HepG2 (cell line): Measurements from ENCODE around the gene B3GALT6. TPM values are rescaled to one million over a fixed set of nuclear protein-coding genes. Genes with fewer than 3 reads are reported as not detected.
A peak's percentile ranks its signal among the peaks of the same experiment; 100 is the strongest.

Experiments
- HMG20A ChIP-seq: IDR thresholded peaks from 2 replicates; pipeline ENCODE4 v1.6.1; 2016; ENCODE audit warnings: borderline replicate concordance
- NR2C2 ChIP-seq: sonication (generic); formaldehyde crosslinking; IDR thresholded peaks from 2 replicates; pipeline ENCODE4 v1.4.0; 2020; ENCODE audit warnings: missing genetic modification reagents, mild to moderate bottlenecking, moderate library complexity, borderline replicate concordance
- PHF20 ChIP-seq: sonication (generic); formaldehyde crosslinking; IDR thresholded peaks from 2 replicates; pipeline ENCODE4 v1.5.0; 2020; ENCODE audit warnings: mild to moderate bottlenecking, missing genetic modification reagents
- POLR2AphosphoS5 ChIP-seq: IDR thresholded peaks from 2 replicates; pipeline ENCODE4 v1.6.1; 2012; ENCODE audit warnings: low read depth, low read length
- SP5 ChIP-seq: IDR thresholded peaks from 2 replicates; pipeline ENCODE4 v1.6.1; 2016; ENCODE audit warnings: low read depth, borderline replicate concordance
- SPEN ChIP-seq: sonication (generic); formaldehyde crosslinking; IDR thresholded peaks from 2 replicates; pipeline ENCODE4 v1.5.1; 2020; ENCODE audit warnings: low read depth, mild to moderate bottlenecking, missing genetic modification reagents
- TEAD2 ChIP-seq: sonication (generic); formaldehyde crosslinking; IDR thresholded peaks from 2 replicates; pipeline ENCODE4 v1.9.0; 2021; ENCODE audit warnings: missing genetic modification reagents
- ZBTB7B ChIP-seq: sonication (generic); formaldehyde crosslinking; IDR thresholded peaks from 2 replicates; pipeline ENCODE4 v1.4.0; 2020; ENCODE audit warnings: missing genetic modification reagents
- ZFP62 ChIP-seq: sonication (generic); formaldehyde crosslinking; IDR thresholded peaks from 2 replicates; pipeline ENCODE4 v1.4.0; 2020; ENCODE audit warnings: missing genetic modification reagents
- ZFY ChIP-seq: sonication (generic); formaldehyde crosslinking; IDR thresholded peaks from 2 replicates; pipeline ENCODE4 v1.4.0; 2020; ENCODE audit warnings: missing genetic modification reagents
- ZNF232 ChIP-seq: sonication (generic); formaldehyde crosslinking; IDR thresholded peaks from 2 replicates; pipeline ENCODE4 v1.4.0; 2020; ENCODE audit warnings: missing genetic modification reagents, borderline replicate concordance
- ZNF382 ChIP-seq: sonication (generic); formaldehyde crosslinking; IDR thresholded peaks from 2 replicates; pipeline ENCODE4 v1.5.0; 2020; ENCODE audit warnings: missing genetic modification reagents, mild to moderate bottlenecking, borderline replicate concordance
- ZNF546 ChIP-seq: sonication (generic); formaldehyde crosslinking; conservative IDR thresholded peaks from 2 replicates; pipeline ENCODE4 v1.8.1; 2023; ENCODE audit warnings: mild to moderate bottlenecking, missing genetic modification reagents
- ZNF768 ChIP-seq: sonication (generic); formaldehyde crosslinking; IDR thresholded peaks from 2 replicates; pipeline ENCODE4 v1.4.0; 2020; ENCODE audit warnings: missing genetic modification reagents
- ZNF878 ChIP-seq: sonication (generic); formaldehyde crosslinking; IDR thresholded peaks from 2 replicates; pipeline ENCODE4 v1.8.1; 2023; ENCODE audit warnings: mild to moderate bottlenecking, missing genetic modification reagents, moderate library complexity
- ZSCAN30 ChIP-seq: sonication (generic); formaldehyde crosslinking; IDR thresholded peaks from 2 replicates; pipeline ENCODE4 v1.5.0; 2020; ENCODE audit warnings: mild to moderate bottlenecking, missing genetic modification reagents
- polyA plus RNA-seq, 8 experiments: library from polyadenylated mRNA; depleted of rRNA in 3 of 8; stranded (reverse) in 7 of 8; unstranded in 1 of 8; fragments of >200 nt; fragmentation: Illumina TruSeq in 4 of 8; extraction: Trizol in 4 of 8; gene quantifications; 2 replicates each; pipeline versions ENCODE4 v1.2.1 to v1.2.3, GENCODE V29; 2011 to 2016; ENCODE audit warnings: low read depth in 4 of 8, missing spikeins in 1 of 8, mixed read lengths in 1 of 8; ENCODE audit not compliant: insufficient read depth in 1 of 8
- total RNA-seq, 5 experiments: library from RNA; depleted of rRNA; stranded (reverse); fragments of >200 nt; fragmentation: Illumina TruSeq; extraction: Trizol; gene quantifications; 2 replicates each; pipeline ENCODE4 v1.2.3, GENCODE V29; 2016; ENCODE audit warnings: low read depth in 1 of 5
- TF ChIP-seq, protein P1 (sequence below): IDR thresholded peaks from 2 replicates; pipeline ENCODE4 v1.6.1; 2012; ENCODE audit warnings: low read depth, low read length, improper control_type of control experiment
- TF ChIP-seq, protein P2 (sequence below): sonication (generic); formaldehyde crosslinking; IDR thresholded peaks from 2 replicates; pipeline ENCODE4 v1.5.0; 2020; ENCODE audit warnings: mild to moderate bottlenecking, missing genetic modification reagents, borderline replicate concordance
- TF ChIP-seq, protein P3 (sequence below): sonication (generic); formaldehyde crosslinking; IDR thresholded peaks from 2 replicates; pipeline ENCODE4 v1.4.0; 2020; ENCODE audit warnings: low read depth, mild to moderate bottlenecking, missing genetic modification reagents

B3GALT6 gene
- total and polyA plus RNA-seq, 2 of the 13 experiments (the other 11 are each of a cell fraction or from before 2014, with no cell fraction given): 3.9 to 14.2 TPM

DNA sequence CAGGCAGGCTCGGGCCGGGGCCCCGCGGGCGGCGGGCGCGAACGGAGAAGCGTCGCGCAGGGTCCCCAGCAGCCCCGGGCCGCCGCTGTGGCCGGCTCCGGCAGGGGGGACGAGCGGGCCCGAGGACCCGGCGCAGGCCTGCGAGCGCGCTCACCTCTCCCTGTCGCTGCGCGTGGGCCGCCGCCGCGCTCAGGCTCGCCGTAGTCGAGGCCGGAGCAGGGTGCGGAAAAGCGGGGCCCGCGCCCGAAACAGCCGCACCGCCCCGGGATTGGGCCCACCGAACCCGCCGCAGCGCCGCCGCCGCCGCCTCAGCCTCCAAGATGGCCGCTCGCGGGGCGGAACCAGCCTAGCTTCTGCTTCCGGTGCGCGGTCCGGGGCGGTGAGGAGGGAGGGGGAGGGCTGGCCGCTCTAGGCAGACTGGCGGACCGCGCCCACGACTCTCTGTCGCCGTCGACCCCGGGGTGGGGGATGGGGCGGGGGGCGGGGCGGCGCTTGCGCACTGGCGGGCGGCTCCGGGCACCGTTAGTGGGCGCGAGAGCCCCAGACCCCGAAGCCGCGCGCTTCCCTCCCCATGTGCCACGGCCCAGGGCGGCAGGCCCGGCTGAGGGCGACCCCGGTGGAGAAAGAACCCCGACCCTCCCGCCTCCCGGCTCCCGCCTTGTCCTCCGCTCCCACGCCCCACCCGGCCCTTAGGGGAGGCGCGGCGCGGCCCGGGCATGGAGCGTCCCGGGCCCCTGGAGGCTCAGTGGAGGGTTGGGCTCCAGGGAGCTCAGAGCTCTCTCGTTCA, 41.7 kb downstream of the B3GALT6 start, which contains the start of gene UBE2J2 (continued):
- TF ChIP-seq, protein P1, sequence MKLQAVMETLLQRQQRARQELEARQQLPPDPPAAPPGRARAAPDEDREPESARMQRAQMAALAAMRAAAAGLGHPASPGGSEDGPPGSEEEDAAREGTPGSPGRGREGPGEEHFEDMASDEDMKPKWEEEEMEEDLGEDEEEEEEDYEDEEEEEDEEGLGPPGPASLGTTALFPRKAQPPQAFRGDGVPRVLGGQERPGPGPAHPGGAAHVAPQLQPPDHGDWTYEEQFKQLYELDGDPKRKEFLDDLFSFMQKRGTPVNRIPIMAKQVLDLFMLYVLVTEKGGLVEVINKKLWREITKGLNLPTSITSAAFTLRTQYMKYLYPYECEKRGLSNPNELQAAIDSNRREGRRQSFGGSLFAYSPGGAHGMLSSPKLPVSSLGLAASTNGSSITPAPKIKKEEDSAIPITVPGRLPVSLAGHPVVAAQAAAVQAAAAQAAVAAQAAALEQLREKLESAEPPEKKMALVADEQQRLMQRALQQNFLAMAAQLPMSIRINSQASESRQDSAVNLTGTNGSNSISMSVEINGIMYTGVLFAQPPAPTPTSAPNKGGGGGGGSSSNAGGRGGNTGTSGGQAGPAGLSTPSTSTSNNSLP: no peak
- TF ChIP-seq ZFP62 (CRISPR knock-in tag) (no peak), ZNF546 (CRISPR knock-in tag) (0 out of 2 replicates have a peak, but pooled peaks have one; percentile 56), SP5 (CRISPR knock-in tag) (peak; percentile 52), TEAD2 (no peak), ZNF232 (CRISPR knock-in tag) (no peak), ZNF768 (CRISPR knock-in tag) (no peak), NR2C2 (peak; percentile 98), ZNF382 (no peak), SPEN (CRISPR knock-in tag) (peak; percentile 85), ZNF878 (CRISPR knock-in tag) (peak; percentile 44; the same call in 1 of the 2 replicates), PHF20 (CRISPR knock-in tag) (peak; percentile 83; the same call in 1 of the 2 replicates), ZBTB7B (CRISPR knock-in tag) (peak; percentile 68), HMG20A (CRISPR knock-in tag) (no peak), POLR2AphosphoS5 (peak; percentile 78), ZFY (CRISPR knock-in tag) (peak; percentile 94), ZSCAN30 (CRISPR knock-in tag) (no peak)
- TF ChIP-seq, protein P2, sequence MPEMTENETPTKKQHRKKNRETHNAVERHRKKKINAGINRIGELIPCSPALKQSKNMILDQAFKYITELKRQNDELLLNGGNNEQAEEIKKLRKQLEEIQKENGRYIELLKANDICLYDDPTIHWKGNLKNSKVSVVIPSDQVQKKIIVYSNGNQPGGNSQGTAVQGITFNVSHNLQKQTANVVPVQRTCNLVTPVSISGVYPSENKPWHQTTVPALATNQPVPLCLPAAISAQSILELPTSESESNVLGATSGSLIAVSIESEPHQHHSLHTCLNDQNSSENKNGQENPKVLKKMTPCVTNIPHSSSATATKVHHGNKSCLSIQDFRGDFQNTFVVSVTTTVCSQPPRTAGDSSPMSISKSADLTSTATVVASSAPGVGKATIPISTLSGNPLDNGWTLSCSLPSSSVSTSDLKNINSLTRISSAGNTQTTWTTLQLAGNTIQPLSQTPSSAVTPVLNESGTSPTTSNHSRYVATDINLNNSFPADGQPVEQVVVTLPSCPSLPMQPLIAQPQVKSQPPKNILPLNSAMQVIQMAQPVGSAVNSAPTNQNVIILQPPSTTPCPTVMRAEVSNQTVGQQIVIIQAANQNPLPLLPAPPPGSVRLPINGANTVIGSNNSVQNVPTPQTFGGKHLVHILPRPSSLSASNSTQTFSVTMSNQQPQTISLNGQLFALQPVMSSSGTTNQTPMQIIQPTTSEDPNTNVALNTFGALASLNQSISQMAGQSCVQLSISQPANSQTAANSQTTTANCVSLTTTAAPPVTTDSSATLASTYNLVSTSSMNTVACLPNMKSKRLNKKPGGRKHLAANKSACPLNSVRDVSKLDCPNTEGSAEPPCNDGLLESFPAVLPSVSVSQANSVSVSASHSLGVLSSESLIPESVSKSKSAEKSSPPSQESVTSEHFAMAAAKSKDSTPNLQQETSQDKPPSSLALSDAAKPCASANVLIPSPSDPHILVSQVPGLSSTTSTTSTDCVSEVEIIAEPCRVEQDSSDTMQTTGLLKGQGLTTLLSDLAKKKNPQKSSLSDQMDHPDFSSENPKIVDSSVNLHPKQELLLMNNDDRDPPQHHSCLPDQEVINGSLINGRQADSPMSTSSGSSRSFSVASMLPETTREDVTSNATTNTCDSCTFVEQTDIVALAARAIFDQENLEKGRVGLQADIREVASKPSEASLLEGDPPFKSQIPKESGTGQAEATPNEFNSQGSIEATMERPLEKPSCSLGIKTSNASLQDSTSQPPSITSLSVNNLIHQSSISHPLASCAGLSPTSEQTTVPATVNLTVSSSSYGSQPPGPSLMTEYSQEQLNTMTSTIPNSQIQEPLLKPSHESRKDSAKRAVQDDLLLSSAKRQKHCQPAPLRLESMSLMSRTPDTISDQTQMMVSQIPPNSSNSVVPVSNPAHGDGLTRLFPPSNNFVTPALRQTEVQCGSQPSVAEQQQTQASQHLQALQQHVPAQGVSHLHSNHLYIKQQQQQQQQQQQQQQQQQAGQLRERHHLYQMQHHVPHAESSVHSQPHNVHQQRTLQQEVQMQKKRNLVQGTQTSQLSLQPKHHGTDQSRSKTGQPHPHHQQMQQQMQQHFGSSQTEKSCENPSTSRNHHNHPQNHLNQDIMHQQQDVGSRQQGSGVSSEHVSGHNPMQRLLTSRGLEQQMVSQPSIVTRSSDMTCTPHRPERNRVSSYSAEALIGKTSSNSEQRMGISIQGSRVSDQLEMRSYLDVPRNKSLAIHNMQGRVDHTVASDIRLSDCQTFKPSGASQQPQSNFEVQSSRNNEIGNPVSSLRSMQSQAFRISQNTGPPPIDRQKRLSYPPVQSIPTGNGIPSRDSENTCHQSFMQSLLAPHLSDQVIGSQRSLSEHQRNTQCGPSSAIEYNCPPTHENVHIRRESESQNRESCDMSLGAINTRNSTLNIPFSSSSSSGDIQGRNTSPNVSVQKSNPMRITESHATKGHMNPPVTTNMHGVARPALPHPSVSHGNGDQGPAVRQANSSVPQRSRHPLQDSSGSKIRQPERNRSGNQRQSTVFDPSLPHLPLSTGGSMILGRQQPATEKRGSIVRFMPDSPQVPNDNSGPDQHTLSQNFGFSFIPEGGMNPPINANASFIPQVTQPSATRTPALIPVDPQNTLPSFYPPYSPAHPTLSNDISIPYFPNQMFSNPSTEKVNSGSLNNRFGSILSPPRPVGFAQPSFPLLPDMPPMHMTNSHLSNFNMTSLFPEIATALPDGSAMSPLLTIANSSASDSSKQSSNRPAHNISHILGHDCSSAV (CRISPR knock-in tag): no peak
- TF ChIP-seq, protein P3, sequence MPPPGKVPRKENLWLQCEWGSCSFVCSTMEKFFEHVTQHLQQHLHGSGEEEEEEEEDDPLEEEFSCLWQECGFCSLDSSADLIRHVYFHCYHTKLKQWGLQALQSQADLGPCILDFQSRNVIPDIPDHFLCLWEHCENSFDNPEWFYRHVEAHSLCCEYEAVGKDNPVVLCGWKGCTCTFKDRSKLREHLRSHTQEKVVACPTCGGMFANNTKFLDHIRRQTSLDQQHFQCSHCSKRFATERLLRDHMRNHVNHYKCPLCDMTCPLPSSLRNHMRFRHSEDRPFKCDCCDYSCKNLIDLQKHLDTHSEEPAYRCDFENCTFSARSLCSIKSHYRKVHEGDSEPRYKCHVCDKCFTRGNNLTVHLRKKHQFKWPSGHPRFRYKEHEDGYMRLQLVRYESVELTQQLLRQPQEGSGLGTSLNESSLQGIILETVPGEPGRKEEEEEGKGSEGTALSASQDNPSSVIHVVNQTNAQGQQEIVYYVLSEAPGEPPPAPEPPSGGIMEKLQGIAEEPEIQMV (CRISPR knock-in tag): peak; percentile 96
